GM19463 (cell line): Measurements from ENCODE around the gene ERBIN.
"Not testable (repeated sequence)": the region's sequence is repeated elsewhere in the genome, so short reads cannot be mapped to it uniquely, and the experiment has no call there.

Experiments
- ATAC-seq: cut with Tn5 transposase; IDR thresholded peaks from one replicate; pipeline ENCODE4 v1.9.1; 2021; ENCODE audit warnings: mild to moderate bottlenecking, moderate library complexity; ENCODE audit not compliant: unreplicated experiment

The ERBIN gene

GRCh38 chr5:65926276-65926783 is at the start of gene ERBIN:
Gene ERBIN (plus strand): TSS chr5:65926575. CDS start chr5:65992719, 66,144 bp downstream.
- ATAC-seq, result peak; percentile 18

GRCh38 chr5:65876970-65877369 is 49.4 kb upstream of the ERBIN start:
- no peak for ATAC-seq

GRCh38 chr5:65879668-65880256 is 46.6 kb upstream of the ERBIN start:
- ATAC-seq, result not testable (repeated sequence)

GRCh38 chr5:65880496-65881072 is 45.8 kb upstream of the ERBIN start:
- ATAC-seq, result no peak

- ATAC-seq, result no peak
Observed at GRCh38 chr5:65882278-65882677, 44.1 kb upstream of the ERBIN start.

GRCh38 chr5:65883461-65883860 is 42.9 kb upstream of the ERBIN start:
- ATAC-seq, result no peak

- no peak for ATAC-seq
Observed at GRCh38 chr5:65886387-65886786, 40.0 kb upstream of the ERBIN start.

GRCh38 chr5:65892024-65892423 is 34.4 kb upstream of the ERBIN start:
- not testable (repeated sequence) for ATAC-seq

GRCh38 chr5:65892801-65893200 is 33.6 kb upstream of the ERBIN start:
- ATAC-seq, result no peak

GRCh38 chr5:65893749-65894430 is 32.5 kb upstream of the ERBIN start:
- ATAC-seq, result no peak

GRCh38 chr5:65895891-65896290 is 30.5 kb upstream of the ERBIN start:
- ATAC-seq, result no peak

- ATAC-seq, result no peak
Observed at GRCh38 chr5:65900746-65901145, 25.6 kb upstream of the ERBIN start.

- ATAC-seq, result no peak
Observed at GRCh38 chr5:65902104-65902503, 24.3 kb upstream of the ERBIN start.

- ATAC-seq, result no peak
Observed at GRCh38 chr5:65903581-65903980, 22.8 kb upstream of the ERBIN start.

GRCh38 chr5:65906256-65906655 is 20.1 kb upstream of the ERBIN start:
- ATAC-seq, result no peak

- no peak for ATAC-seq
Observed at GRCh38 chr5:65907135-65907534, 19.2 kb upstream of the ERBIN start.

- no peak for ATAC-seq
Observed at GRCh38 chr5:65910711-65911110, 15.7 kb upstream of the ERBIN start.

- no peak for ATAC-seq
Observed at GRCh38 chr5:65912311-65912710, 14.1 kb upstream of the ERBIN start.

- ATAC-seq, result no peak
Observed at GRCh38 chr5:65913519-65913918, 12.9 kb upstream of the ERBIN start.

- ATAC-seq, result no peak
Observed at GRCh38 chr5:65914641-65915196, 11.7 kb upstream of the ERBIN start.

- not testable (repeated sequence) for ATAC-seq
Observed at GRCh38 chr5:65915661-65916060, 10.7 kb upstream of the ERBIN start.

GRCh38 chr5:65916066-65916465 is 10.3 kb upstream of the ERBIN start:
- no peak for ATAC-seq
